ENCODE results near the gene CR1L. TPM values are rescaled to one million over a fixed set of nuclear protein-coding genes. Genes with fewer than 3 reads are reported as not detected.
A peak's percentile ranks its signal among the peaks of the same experiment; 100 is the strongest.

Gene CR1L
- total and polyA plus RNA-seq, 10 donors: 0.63 to 7.1 (median 1.3) TPM

DNA sequence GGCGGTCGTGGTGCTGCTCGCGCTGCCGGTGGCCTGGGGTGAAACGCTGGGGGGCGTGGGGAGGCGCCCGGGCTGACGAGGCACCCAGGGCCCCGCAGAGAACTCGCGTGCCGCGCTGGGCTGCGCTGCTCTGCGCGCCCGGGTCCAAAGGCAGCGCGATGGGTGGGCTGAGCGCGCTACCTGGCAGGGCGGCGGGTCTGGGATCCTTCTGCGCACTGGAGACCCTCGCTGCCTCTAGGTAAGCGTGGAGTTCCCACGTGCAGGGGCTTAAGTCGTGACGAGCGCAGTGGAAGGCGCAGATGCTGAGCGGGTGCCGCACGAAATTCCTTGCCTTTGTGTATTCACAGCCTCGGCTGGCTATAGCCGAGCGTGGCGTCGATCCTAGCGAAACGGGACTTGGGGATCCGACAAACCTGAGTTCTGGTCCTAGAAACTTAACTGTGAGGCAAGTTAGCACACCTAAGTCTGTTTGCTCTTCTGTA, 24.6 kb downstream of the CR1L start:
- TF ChIP-seq POLR2AphosphoS5 (IDR thresholded peaks at IDR 0.05): no peak
- 5 to 14% (median 5%) methylated on average over 12 to 44 of the region's 44 CpGs for WGBS, 5 donors
- H3K4me3 ChIP-seq: peak overlapping the region in 4 of 8 donors; percentile 10 to 58 (median 24)
- H3K27ac ChIP-seq: no peak overlapping the region
- no peaks in the 10 kb centered on the region for H3K36me3 ChIP-seq
- peaks cover 0 to 8% (median 0%) of the 10 kb centered on the region in 8 donors for H3K9me3 ChIP-seq
- no peak for DNase-seq
- H3K4me1 ChIP-seq: peaks cover 0 to 19% (median 9%) of the 10 kb centered on the region in 6 donors
- H3K27me3 ChIP-seq (replicated peaks in 1 of 7): peaks cover 0 to 77% (median 23%) of the 10 kb centered on the region in 7 donors
- intact Hi-C loops (cut with DNase I; ENCODE audit: low total_unique reads): no loop called here

DNA sequence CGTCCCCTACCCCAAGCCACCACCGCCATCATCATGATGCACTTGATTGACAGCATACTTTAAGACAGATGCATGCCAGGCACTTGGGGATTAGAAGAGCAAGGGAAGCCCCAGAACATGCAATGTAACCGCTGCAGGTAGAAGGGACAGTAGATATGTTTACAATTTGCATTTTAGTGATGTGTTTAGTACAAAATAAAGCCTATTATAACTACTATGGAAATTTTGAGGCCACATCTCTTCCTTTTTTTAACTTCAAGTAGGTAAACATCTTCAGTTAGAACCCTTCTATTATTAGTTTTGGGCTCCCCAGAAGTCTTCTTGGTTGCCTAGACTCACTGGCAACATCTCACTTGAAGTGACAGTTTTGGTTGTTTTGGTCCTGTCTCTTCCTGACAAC, 25.3 kb downstream of the CR1L start:
- Histone ChIP-seq H3K4me3 (peak overlapping the region in 1 of 8 donors; percentile 58), H3K36me3 (no peaks in the 10 kb centered on the region), H3K4me1 (peaks cover 0 to 19% (median 9%) of the 10 kb centered on the region in 6 donors), H3K27me3 (replicated peaks in 1 of 7) (peaks cover 0 to 72% (median 23%) of the 10 kb centered on the region in 7 donors), H3K9me3 (peaks cover 0 to 8% (median 0%) of the 10 kb centered on the region in 8 donors), H3K27ac (no peak overlapping the region)
- TF ChIP-seq, protein P1, sequence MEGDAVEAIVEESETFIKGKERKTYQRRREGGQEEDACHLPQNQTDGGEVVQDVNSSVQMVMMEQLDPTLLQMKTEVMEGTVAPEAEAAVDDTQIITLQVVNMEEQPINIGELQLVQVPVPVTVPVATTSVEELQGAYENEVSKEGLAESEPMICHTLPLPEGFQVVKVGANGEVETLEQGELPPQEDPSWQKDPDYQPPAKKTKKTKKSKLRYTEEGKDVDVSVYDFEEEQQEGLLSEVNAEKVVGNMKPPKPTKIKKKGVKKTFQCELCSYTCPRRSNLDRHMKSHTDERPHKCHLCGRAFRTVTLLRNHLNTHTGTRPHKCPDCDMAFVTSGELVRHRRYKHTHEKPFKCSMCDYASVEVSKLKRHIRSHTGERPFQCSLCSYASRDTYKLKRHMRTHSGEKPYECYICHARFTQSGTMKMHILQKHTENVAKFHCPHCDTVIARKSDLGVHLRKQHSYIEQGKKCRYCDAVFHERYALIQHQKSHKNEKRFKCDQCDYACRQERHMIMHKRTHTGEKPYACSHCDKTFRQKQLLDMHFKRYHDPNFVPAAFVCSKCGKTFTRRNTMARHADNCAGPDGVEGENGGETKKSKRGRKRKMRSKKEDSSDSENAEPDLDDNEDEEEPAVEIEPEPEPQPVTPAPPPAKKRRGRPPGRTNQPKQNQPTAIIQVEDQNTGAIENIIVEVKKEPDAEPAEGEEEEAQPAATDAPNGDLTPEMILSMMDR (IDR thresholded peaks at IDR 0.05 in 8 of 11, conservative IDR thresholded peaks at IDR 0.05 in 3 of 11): no peak
- TF ChIP-seq POLR2AphosphoS5 (IDR thresholded peaks at IDR 0.05) (no peak), POLR2A (IDR thresholded peaks at IDR 0.05) (no peak)
- 63 to 93% (median 85%) methylated on average over 3 of the region's 3 CpGs for WGBS, 5 donors
- DNase-seq: no peak
- intact Hi-C loops (cut with DNase I; ENCODE audit: low total_unique reads): no loop called here

DNA sequence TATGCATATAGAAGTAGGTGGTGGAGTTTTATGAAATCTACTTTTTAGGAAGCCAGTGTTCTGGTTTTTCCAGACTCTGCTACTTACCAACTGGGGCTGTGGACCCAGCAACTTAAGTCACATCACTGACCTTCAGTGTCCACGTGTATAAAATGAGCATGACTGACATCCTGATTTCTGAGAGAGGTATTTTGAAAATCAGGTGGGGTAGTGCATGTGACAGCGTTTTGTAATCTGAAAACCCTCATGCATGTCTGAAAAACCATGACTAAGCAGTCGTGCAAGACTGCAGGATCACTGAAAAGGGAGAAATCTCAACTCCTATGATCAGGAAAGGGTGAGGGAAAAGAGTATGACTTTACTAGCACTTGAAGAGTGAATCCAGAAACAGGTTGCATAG, 26.1 kb downstream of the CR1L start:
- Histone ChIP-seq H3K9me3 (peaks cover 0 to 7% (median 0%) of the 10 kb centered on the region in 8 donors), H3K27me3 (replicated peaks in 1 of 7) (peaks cover 0 to 64% (median 23%) of the 10 kb centered on the region in 7 donors), H3K27ac (no peak overlapping the region), H3K4me1 (peaks cover 0 to 19% (median 9%) of the 10 kb centered on the region in 6 donors), H3K36me3 (no peaks in the 10 kb centered on the region), H3K4me3 (no peak overlapping the region)
- 18 to 43% (median 20%) methylated on average over 3 of the region's 3 CpGs for WGBS, 5 donors
- TF ChIP-seq, protein P1 (IDR thresholded peaks at IDR 0.05 in 8 of 11, conservative IDR thresholded peaks at IDR 0.05 in 3 of 11): no peak
- TF ChIP-seq POLR2AphosphoS5 (IDR thresholded peaks at IDR 0.05) (no peak), POLR2A (IDR thresholded peaks at IDR 0.05) (no peak)
- intact Hi-C loops (cut with DNase I; ENCODE audit: low total_unique reads): no loop called here
- DNase-seq: no peak

DNA sequence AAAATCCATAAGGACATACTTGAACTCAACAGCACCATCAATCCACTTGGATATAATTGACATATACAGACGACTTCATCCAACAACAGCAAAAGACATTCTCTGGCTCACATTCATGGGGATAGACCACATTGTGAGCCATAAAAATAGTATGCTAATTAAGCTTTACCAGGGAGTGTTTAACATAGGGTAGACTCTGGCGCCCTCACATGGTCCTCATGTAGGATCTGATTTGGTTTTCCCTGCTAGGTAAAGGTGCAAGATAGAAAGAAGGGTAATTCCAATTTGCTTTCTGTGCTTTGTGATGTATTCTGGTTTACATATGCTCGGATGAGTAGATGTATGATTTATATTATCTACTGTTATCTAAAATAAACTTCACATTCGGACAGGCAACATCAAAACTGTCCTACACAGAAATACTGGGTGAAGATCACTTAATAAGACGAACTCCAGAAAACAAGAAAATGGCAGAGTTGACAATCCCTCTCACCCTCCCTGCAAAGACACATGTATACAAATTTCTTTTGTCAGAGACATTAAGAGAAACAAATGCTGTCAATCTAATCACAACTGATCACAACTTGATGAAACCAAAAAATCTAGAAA, 27.7 kb downstream of the CR1L start:
- peaks cover 0 to 49% (median 20%) of the 10 kb centered on the region in 7 donors for H3K27me3 ChIP-seq (replicated peaks in 1 of 7)
- no peak overlapping the region for H3K4me3 ChIP-seq
- 25 to 31% (median 29%) methylated on average over 5 of the region's 5 CpGs for WGBS, 5 donors
- intact Hi-C loops (cut with DNase I; ENCODE audit: low total_unique reads): no loop called here
- TF ChIP-seq POLR2A (IDR thresholded peaks at IDR 0.05) (no peak), POLR2AphosphoS5 (IDR thresholded peaks at IDR 0.05) (no peak)
- TF ChIP-seq, protein P1 (IDR thresholded peaks at IDR 0.05 in 8 of 11, conservative IDR thresholded peaks at IDR 0.05 in 3 of 11): peak in 2 of 11 experiments; percentile 8 to 12
- H3K9me3 ChIP-seq: no peaks in the 10 kb centered on the region
- no peak for DNase-seq
- peaks cover 0 to 19% (median 9%) of the 10 kb centered on the region in 6 donors for H3K4me1 ChIP-seq
- H3K36me3 ChIP-seq: no peaks in the 10 kb centered on the region
- H3K27ac ChIP-seq: no peak overlapping the region
